H9 (cell line): ENCODE measurements around the gene AVPR2. TPM values are rescaled to one million over a fixed set of nuclear protein-coding genes. Genes with fewer than 3 reads are reported as not detected.

ENCODE experiments used
- DNase-seq: peaks from one replicate; pipeline ENCODE4 v3.0.0-alpha.2; 2017
- H2AFZ ChIP-seq: one replicate; pipeline ENCODE4 v1.6.1; 2013; ENCODE audit warnings: mild to moderate bottlenecking, low read length, control low read depth, moderate library complexity
- H2AK5ac ChIP-seq: 2 replicates; pipeline ENCODE4 v1.6.1; 2013; ENCODE audit warnings: low read length, control low read depth, mixed read lengths; ENCODE audit not compliant: insufficient read length
- H2BK120ac ChIP-seq: one replicate; pipeline ENCODE4 v1.6.1; 2013; ENCODE audit warnings: low read depth, mild to moderate bottlenecking, low read length, control low read depth, inconsistent platforms; ENCODE audit not compliant: poor library complexity, severe bottlenecking
- H2BK12ac ChIP-seq: 2 replicates; pipeline ENCODE4 v1.6.1; 2013; ENCODE audit warnings: low read length, control low read depth, mixed read lengths, low read depth; ENCODE audit not compliant: insufficient read length
- H2BK15ac ChIP-seq: 2 replicates; pipeline ENCODE4 v1.6.1; 2013; ENCODE audit warnings: low read depth, low read length, control low read depth
- H2BK20ac ChIP-seq: one replicate; pipeline ENCODE4 v1.6.1; 2013; ENCODE audit warnings: low read depth, mild to moderate bottlenecking, low read length, control low read depth, inconsistent platforms; ENCODE audit not compliant: poor library complexity, severe bottlenecking
- H2BK5ac ChIP-seq: 2 replicates; pipeline ENCODE4 v1.6.1; 2013; ENCODE audit warnings: low read length, control low read depth, mixed read lengths; ENCODE audit not compliant: insufficient read length
- H3K14ac ChIP-seq: 2 replicates; pipeline ENCODE4 v1.6.1; 2013; ENCODE audit warnings: low read length, control low read depth; ENCODE audit not compliant: insufficient read depth
- H3K18ac ChIP-seq: 2 replicates; pipeline ENCODE4 v1.6.1; 2013; ENCODE audit warnings: low read depth, mild to moderate bottlenecking, mixed read lengths, low read length, control low read depth; ENCODE audit not compliant: insufficient read length
- H3K23ac ChIP-seq: 2 replicates; pipeline ENCODE4 v1.6.1; 2013; ENCODE audit warnings: low read length, control low read depth, mixed read lengths, low read depth; ENCODE audit not compliant: insufficient read length
- H3K23me2 ChIP-seq: 2 replicates; pipeline ENCODE4 v1.6.1; 2013; ENCODE audit warnings: low read depth, mild to moderate bottlenecking, mixed read lengths, low read length, control low read depth; ENCODE audit not compliant: insufficient read length, poor library complexity, severe bottlenecking
- H3K27ac ChIP-seq: 2 replicates; pipeline ENCODE4 v1.5.1; 2013; ENCODE audit warnings: low read length, control low read depth, mixed read lengths, low read depth; ENCODE audit not compliant: insufficient read length
- H3K27me3 ChIP-seq: 2 replicates; pipeline ENCODE4 v1.6.1; 2013; ENCODE audit warnings: low read length, control low read depth, inconsistent platforms; ENCODE audit not compliant: insufficient read depth
- H3K4ac ChIP-seq: 2 replicates; pipeline ENCODE4 v1.6.1; 2013; ENCODE audit warnings: low read depth, mild to moderate bottlenecking, control low read depth, inconsistent platforms, low read length, moderate library complexity
- H3K4me1 ChIP-seq: 2 replicates; pipeline ENCODE4 v1.6.1; 2013; ENCODE audit warnings: low read length, control low read depth, inconsistent platforms; ENCODE audit not compliant: insufficient read depth
- H3K4me2 ChIP-seq: 2 replicates; pipeline ENCODE4 v1.6.1; 2013; ENCODE audit warnings: low read length, control low read depth, mixed read lengths; ENCODE audit not compliant: insufficient read length, insufficient read depth
- H3K56ac ChIP-seq: 2 replicates; pipeline ENCODE4 v1.6.1; 2013; ENCODE audit warnings: low read depth, mild to moderate bottlenecking, mixed read lengths, low read length, control low read depth; ENCODE audit not compliant: insufficient read length
- H3K79me1 ChIP-seq: 2 replicates; pipeline ENCODE4 v1.6.1; 2013; ENCODE audit warnings: low read depth, mild to moderate bottlenecking, moderate library complexity, low read length, control low read depth, inconsistent platforms; ENCODE audit not compliant: insufficient read depth, poor library complexity, severe bottlenecking
- H3K79me2 ChIP-seq: 2 replicates; pipeline ENCODE4 v1.6.1; 2013; ENCODE audit warnings: low read length, control low read depth, inconsistent platforms; ENCODE audit not compliant: insufficient read depth
- H3K9ac ChIP-seq: 2 replicates; pipeline ENCODE4 v1.6.1; 2013; ENCODE audit warnings: low read length, control low read depth, mixed read lengths; ENCODE audit not compliant: insufficient read length; ENCODE audit errors: extremely low read depth
- H3K9me3 ChIP-seq: one replicate; pipeline ENCODE4 v1.6.1; 2013; ENCODE audit warnings: low read depth, low read length, inconsistent platforms; ENCODE audit not compliant: control insufficient read depth
- H3T11ph ChIP-seq: one replicate; pipeline ENCODE4 v1.6.1; 2013; ENCODE audit warnings: mild to moderate bottlenecking, low read length, control low read depth, inconsistent platforms
- H4K20me1 ChIP-seq: one replicate; pipeline ENCODE4 v1.6.1; 2013; ENCODE audit not compliant: control insufficient read depth, insufficient read length, insufficient read depth
- H4K5ac ChIP-seq: 2 replicates; pipeline ENCODE4 v1.6.1; 2013; ENCODE audit warnings: low read depth, mild to moderate bottlenecking, mixed read lengths, low read length, control low read depth; ENCODE audit not compliant: insufficient read length
- H4K8ac ChIP-seq: replicated peaks from 2 replicates; pipeline ENCODE4 v1.6.1; 2013; ENCODE audit warnings: low read length, control low read depth, mixed read lengths, low read depth; ENCODE audit not compliant: insufficient read length
- H4K91ac ChIP-seq: 2 replicates; pipeline ENCODE4 v1.6.1; 2013; ENCODE audit warnings: low read depth, mild to moderate bottlenecking, moderate library complexity, mixed read lengths, low read length, control low read depth; ENCODE audit not compliant: insufficient read length
- H3K27ac Mint-ChIP-seq, 3 experiments: 2 replicates in 2 of 3; 3 replicates in 1 of 3; pipeline ENCODE4 v1.8.0; 2020 to 2021; ENCODE audit warnings: mixed read lengths in 3 of 3, mild to moderate bottlenecking in 1 of 3, moderate library complexity in 1 of 3
- H3K27me3 Mint-ChIP-seq: 2 replicates; pipeline ENCODE4 v1.8.0; 2021; ENCODE audit warnings: low read depth, mild to moderate bottlenecking, moderate library complexity, mixed read lengths
- H3K36me3 Mint-ChIP-seq, 3 experiments: 2 replicates in 2 of 3; 3 replicates in 1 of 3; pipeline ENCODE4 v1.8.0; 2020 to 2021; ENCODE audit warnings: low read depth in 3 of 3, mixed read lengths in 3 of 3; ENCODE audit not compliant: insufficient read depth in 1 of 3
- H3K4me1 Mint-ChIP-seq, 2 experiments: 2 replicates each; pipeline ENCODE4 v1.8.0; 2020; ENCODE audit warnings: mixed read lengths in 2 of 2
- H3K4me3 Mint-ChIP-seq, 2 experiments: 2 replicates in 1 of 2; 3 replicates in 1 of 2; pipeline ENCODE4 v1.8.0; 2020 to 2021; ENCODE audit warnings: mild to moderate bottlenecking in 2 of 2, mixed read lengths in 2 of 2, moderate library complexity in 1 of 2
- H3K9me3 Mint-ChIP-seq, 2 experiments: 2 replicates in 1 of 2; 3 replicates in 1 of 2; pipeline ENCODE4 v1.8.0; 2020; ENCODE audit warnings: mild to moderate bottlenecking in 2 of 2, mixed read lengths in 2 of 2, moderate library complexity in 1 of 2
- WGBS: extraction: QIAGEN DNeasy Blood & Tissue Kit; methylation state at CpG from one replicate; pipeline ENCODE4 v1.1.7; 2013; ENCODE audit warnings: missing lambda C conversion rate, low lambda C conversion rate, mixed read lengths; ENCODE audit not compliant: insufficient read length; ENCODE audit errors: extremely low coverage; 5-methylcytosine and 5-hydroxymethylcytosine counted together
- total RNA-seq: library from RNA; stranded (reverse); gene quantifications from 2 replicates; pipeline ENCODE4 v1.2.1, GENCODE V29; 2021
- TF ChIP-seq, protein P1 (sequence below): fragments of 200-600 bp; sonication (generic); conservative IDR thresholded peaks from 3 replicates; pipeline ENCODE4 v1.8.0; 2021; ENCODE audit warnings: antibody characterized with exemption, mild to moderate bottlenecking

Gene AVPR2
- total RNA-seq, 1 experiment from 2014 or later, result not detected

DNA sequence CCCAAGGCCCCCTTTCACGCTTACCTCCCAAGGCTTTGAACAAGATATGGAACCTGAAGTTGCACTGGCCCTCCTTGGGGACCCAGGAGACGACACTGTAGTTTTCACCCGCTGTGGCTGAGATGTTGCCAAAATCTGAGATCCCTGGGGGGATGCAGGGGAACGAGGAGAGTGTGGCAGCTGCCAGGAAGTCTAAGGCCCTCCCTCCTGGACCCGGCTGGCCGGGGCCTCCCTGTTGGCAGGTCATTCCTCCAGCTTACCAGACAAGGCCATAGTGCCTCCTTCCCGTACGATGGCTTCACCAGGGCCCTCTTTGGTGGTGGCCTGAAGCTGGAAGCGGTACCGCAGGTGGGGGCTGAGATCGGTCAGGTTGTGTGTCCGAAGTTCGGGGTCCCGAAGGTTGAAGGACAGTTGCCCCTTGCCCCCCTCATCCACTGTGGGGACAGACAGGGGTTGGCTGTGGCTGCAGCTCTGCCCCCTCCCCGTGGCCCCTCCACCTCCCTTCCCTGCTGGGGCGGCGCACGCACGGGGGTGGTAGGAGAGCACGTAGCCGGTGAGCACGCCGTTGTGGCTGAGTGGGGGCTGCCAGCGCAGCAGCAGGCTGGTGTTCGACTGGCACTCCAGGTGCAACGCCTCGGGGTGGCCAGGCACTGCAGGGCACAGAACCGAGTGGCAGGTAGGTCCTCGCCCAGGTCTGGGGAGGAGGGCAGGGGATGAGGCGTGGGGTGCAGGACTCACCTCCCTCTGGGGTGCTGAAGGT lies 39.7 kb upstream of the AVPR2 start:
- H3K4me1 Mint-ChIP-seq, result peaks cover 13 to 27% of the 10 kb centered on the region in 2 experiments
- Histone ChIP-seq H3T11ph (no peak overlapping the region), H3K4me2 (no peak overlapping the region), H4K8ac (no peak overlapping the region), H3K79me2 (no peaks in the 10 kb centered on the region), H3K27ac (no peak overlapping the region), H2BK120ac (no peak overlapping the region), H4K91ac (no peak overlapping the region), H2AFZ (no peak overlapping the region), H2AK5ac (no peak overlapping the region), H2BK5ac (no peak overlapping the region), H3K14ac (no peak overlapping the region), H3K9ac (no peak overlapping the region), H3K18ac (no peak overlapping the region), H3K27me3 (no peaks in the 10 kb centered on the region), H2BK12ac (no peak overlapping the region), H3K4ac (no peak overlapping the region), H4K20me1 (no peaks in the 10 kb centered on the region), H3K56ac (no peak overlapping the region), H3K4me1 (no peaks in the 10 kb centered on the region), H3K9me3 (peaks cover 22% of the 10 kb centered on the region), H2BK20ac (no peak overlapping the region), H3K23me2 (no peaks in the 10 kb centered on the region), H4K5ac (no peak overlapping the region), H3K23ac (no peak overlapping the region), H2BK15ac (no peak overlapping the region), H3K79me1 (no peaks in the 10 kb centered on the region)
- peaks cover 69 to 83% of the 10 kb centered on the region in 2 experiments for H3K9me3 Mint-ChIP-seq
- H3K4me3 Mint-ChIP-seq, result no peak overlapping the region
- TF ChIP-seq, protein P1, sequence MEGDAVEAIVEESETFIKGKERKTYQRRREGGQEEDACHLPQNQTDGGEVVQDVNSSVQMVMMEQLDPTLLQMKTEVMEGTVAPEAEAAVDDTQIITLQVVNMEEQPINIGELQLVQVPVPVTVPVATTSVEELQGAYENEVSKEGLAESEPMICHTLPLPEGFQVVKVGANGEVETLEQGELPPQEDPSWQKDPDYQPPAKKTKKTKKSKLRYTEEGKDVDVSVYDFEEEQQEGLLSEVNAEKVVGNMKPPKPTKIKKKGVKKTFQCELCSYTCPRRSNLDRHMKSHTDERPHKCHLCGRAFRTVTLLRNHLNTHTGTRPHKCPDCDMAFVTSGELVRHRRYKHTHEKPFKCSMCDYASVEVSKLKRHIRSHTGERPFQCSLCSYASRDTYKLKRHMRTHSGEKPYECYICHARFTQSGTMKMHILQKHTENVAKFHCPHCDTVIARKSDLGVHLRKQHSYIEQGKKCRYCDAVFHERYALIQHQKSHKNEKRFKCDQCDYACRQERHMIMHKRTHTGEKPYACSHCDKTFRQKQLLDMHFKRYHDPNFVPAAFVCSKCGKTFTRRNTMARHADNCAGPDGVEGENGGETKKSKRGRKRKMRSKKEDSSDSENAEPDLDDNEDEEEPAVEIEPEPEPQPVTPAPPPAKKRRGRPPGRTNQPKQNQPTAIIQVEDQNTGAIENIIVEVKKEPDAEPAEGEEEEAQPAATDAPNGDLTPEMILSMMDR, result no peak
- no peak overlapping the region for H3K27ac Mint-ChIP-seq
- no CpG with 5 or more reads among the region's 30 CpGs for WGBS
- peaks cover 12 to 35% (median 13%) of the 10 kb centered on the region in 3 experiments for H3K36me3 Mint-ChIP-seq
- peaks cover 1% of the 10 kb centered on the region for H3K27me3 Mint-ChIP-seq
- DNase-seq, result no peak
